GM23338 (cell line): ENCODE results near the gene CYB5RL.

Experiments used
- EZH2 ChIP-seq: fragments of 200-600 bp; sonication (generic); IDR thresholded peaks from one replicate; pipeline ENCODE4 v1.8.0; 2017; ENCODE audit warnings: antibody characterized with exemption, mild to moderate bottlenecking, low read depth; ENCODE audit not compliant: unreplicated experiment
- EZH2phosphoT487 ChIP-seq: fragments of 200-600 bp; sonication (generic); IDR thresholded peaks from one replicate; pipeline ENCODE4 v1.8.1; 2018; ENCODE audit warnings: antibody characterized with exemption; ENCODE audit not compliant: unreplicated experiment
- NANOG ChIP-seq: IDR thresholded peaks from 2 replicates; pipeline ENCODE4 v1.6.1; 2016; ENCODE audit warnings: antibody characterized with exemption, borderline replicate concordance
- POLR2AphosphoS5 ChIP-seq: IDR thresholded peaks from 2 replicates; pipeline ENCODE4 v1.6.1; 2016; ENCODE audit warnings: antibody characterized with exemption, low read depth
- TF ChIP-seq, protein P1 (sequence below), 2 experiments: fragments of 200-600 bp in 1 of 2; sonication (generic) in 1 of 2; conservative IDR thresholded peaks; 2 replicates each; pipeline versions ENCODE4 v1.5.1 to v1.6.1; 2016 to 2017; ENCODE audit warnings: antibody characterized with exemption in 2 of 2, low read depth in 2 of 2, mild to moderate bottlenecking in 2 of 2, moderate library complexity in 1 of 2
- TF ChIP-seq, protein P2 (sequence below): IDR thresholded peaks from one replicate; pipeline ENCODE4 v1.6.1; 2018; ENCODE audit warnings: antibody characterized with exemption; ENCODE audit not compliant: unreplicated experiment
- TF ChIP-seq, protein P3 (sequence below): fragments of 250-450 bp; sonication (Bioruptor Pico); IDR thresholded peaks from 2 replicates; pipeline ENCODE4 v1.5.0; 2020; ENCODE audit warnings: mild to moderate bottlenecking, moderate library complexity

DNA sequence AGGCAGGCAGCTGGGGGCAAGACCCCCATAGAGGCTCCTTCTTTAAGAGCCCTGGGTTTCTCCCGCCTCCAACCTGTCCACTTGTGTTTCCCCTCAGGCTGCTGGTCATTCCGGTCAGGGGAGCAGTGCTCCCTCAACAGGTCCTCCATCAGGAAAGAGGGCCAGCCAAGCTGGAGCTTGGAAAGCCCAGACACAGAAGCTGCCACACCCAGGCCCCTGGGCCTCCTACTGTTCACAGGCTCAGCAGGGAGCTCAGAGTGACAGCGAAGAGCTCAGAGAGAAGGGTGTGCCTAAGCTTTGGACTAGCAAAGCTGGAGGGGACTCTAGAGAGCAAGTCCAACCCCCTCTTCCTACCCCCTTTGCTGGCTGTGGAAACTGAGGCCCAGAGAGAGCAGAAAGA is 36.8 kb downstream of the CYB5RL start:
- TF ChIP-seq POLR2AphosphoS5 (no peak), EZH2phosphoT487 (no peak), NANOG (no peak), EZH2 (no peak)
- TF ChIP-seq, protein P1, sequence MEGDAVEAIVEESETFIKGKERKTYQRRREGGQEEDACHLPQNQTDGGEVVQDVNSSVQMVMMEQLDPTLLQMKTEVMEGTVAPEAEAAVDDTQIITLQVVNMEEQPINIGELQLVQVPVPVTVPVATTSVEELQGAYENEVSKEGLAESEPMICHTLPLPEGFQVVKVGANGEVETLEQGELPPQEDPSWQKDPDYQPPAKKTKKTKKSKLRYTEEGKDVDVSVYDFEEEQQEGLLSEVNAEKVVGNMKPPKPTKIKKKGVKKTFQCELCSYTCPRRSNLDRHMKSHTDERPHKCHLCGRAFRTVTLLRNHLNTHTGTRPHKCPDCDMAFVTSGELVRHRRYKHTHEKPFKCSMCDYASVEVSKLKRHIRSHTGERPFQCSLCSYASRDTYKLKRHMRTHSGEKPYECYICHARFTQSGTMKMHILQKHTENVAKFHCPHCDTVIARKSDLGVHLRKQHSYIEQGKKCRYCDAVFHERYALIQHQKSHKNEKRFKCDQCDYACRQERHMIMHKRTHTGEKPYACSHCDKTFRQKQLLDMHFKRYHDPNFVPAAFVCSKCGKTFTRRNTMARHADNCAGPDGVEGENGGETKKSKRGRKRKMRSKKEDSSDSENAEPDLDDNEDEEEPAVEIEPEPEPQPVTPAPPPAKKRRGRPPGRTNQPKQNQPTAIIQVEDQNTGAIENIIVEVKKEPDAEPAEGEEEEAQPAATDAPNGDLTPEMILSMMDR (conservative IDR thresholded peaks at IDR 0.05; ENCODE audit: low read depth in 2 of 2): no peak
- TF ChIP-seq, protein P2, sequence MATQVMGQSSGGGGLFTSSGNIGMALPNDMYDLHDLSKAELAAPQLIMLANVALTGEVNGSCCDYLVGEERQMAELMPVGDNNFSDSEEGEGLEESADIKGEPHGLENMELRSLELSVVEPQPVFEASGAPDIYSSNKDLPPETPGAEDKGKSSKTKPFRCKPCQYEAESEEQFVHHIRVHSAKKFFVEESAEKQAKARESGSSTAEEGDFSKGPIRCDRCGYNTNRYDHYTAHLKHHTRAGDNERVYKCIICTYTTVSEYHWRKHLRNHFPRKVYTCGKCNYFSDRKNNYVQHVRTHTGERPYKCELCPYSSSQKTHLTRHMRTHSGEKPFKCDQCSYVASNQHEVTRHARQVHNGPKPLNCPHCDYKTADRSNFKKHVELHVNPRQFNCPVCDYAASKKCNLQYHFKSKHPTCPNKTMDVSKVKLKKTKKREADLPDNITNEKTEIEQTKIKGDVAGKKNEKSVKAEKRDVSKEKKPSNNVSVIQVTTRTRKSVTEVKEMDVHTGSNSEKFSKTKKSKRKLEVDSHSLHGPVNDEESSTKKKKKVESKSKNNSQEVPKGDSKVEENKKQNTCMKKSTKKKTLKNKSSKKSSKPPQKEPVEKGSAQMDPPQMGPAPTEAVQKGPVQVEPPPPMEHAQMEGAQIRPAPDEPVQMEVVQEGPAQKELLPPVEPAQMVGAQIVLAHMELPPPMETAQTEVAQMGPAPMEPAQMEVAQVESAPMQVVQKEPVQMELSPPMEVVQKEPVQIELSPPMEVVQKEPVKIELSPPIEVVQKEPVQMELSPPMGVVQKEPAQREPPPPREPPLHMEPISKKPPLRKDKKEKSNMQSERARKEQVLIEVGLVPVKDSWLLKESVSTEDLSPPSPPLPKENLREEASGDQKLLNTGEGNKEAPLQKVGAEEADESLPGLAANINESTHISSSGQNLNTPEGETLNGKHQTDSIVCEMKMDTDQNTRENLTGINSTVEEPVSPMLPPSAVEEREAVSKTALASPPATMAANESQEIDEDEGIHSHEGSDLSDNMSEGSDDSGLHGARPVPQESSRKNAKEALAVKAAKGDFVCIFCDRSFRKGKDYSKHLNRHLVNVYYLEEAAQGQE: no peak
- TF ChIP-seq, protein P3, sequence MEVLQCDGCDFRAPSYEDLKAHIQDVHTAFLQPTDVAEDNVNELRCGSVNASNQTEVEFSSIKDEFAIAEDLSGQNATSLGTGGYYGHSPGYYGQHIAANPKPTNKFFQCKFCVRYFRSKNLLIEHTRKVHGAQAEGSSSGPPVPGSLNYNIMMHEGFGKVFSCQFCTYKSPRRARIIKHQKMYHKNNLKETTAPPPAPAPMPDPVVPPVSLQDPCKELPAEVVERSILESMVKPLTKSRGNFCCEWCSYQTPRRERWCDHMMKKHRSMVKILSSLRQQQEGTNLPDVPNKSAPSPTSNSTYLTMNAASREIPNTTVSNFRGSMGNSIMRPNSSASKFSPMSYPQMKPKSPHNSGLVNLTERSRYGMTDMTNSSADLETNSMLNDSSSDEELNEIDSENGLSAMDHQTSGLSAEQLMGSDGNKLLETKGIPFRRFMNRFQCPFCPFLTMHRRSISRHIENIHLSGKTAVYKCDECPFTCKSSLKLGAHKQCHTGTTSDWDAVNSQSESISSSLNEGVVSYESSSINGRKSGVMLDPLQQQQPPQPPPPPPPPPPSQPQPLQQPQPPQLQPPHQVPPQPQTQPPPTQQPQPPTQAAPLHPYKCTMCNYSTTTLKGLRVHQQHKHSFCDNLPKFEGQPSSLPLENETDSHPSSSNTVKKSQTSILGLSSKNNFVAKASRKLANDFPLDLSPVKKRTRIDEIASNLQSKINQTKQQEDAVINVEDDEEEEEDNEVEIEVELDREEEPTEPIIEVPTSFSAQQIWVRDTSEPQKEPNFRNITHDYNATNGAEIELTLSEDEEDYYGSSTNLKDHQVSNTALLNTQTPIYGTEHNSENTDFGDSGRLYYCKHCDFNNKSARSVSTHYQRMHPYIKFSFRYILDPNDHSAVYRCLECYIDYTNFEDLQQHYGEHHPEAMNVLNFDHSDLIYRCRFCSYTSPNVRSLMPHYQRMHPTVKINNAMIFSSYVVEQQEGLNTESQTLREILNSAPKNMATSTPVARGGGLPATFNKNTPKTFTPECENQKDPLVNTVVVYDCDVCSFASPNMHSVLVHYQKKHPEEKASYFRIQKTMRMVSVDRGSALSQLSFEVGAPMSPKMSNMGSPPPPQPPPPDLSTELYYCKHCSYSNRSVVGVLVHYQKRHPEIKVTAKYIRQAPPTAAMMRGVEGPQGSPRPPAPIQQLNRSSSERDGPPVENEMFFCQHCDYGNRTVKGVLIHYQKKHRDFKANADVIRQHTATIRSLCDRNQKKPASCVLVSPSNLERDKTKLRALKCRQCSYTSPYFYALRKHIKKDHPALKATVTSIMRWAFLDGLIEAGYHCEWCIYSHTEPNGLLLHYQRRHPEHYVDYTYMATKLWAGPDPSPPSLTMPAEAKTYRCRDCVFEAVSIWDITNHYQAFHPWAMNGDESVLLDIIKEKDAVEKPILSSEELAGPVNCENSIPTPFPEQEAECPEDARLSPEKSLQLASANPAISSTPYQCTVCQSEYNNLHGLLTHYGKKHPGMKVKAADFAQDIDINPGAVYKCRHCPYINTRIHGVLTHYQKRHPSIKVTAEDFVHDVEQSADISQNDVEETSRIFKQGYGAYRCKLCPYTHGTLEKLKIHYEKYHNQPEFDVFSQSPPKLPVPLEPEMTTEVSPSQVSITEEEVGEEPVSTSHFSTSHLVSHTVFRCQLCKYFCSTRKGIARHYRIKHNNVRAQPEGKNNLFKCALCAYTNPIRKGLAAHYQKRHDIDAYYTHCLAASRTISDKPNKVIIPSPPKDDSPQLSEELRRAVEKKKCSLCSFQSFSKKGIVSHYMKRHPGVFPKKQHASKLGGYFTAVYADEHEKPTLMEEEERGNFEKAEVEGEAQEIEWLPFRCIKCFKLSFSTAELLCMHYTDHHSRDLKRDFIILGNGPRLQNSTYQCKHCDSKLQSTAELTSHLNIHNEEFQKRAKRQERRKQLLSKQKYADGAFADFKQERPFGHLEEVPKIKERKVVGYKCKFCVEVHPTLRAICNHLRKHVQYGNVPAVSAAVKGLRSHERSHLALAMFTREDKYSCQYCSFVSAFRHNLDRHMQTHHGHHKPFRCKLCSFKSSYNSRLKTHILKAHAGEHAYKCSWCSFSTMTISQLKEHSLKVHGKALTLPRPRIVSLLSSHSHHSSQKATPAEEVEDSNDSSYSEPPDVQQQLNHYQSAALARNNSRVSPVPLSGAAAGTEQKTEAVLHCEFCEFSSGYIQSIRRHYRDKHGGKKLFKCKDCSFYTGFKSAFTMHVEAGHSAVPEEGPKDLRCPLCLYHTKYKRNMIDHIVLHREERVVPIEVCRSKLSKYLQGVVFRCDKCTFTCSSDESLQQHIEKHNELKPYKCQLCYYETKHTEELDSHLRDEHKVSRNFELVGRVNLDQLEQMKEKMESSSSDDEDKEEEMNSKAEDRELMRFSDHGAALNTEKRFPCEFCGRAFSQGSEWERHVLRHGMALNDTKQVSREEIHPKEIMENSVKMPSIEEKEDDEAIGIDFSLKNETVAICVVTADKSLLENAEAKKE (CRISPR knock-in tag): no peak
